Stomach (tissue), 9 donors: ENCODE results near the gene FSTL5. TPM values are rescaled to one million over a fixed set of nuclear protein-coding genes. Genes with fewer than 3 reads are reported as not detected.

Experiments used
- DNase-seq, 2 donors: peaks; one replicate each; pipeline versions ENCODE4 v3.0.0 to v3.0.0-alpha.2; 2013 to 2019
- H3K27ac ChIP-seq, 5 donors: fragments of 200-600 bp in 4 of 5; sonication (generic) in 4 of 5; one replicate each; pipeline ENCODE4 v1.5.1; 2013 to 2019; ENCODE audit warnings: mild to moderate bottlenecking in 1 of 5, moderate library complexity in 1 of 5
- H3K27me3 ChIP-seq, 3 donors: fragments of 200-600 bp; sonication (generic); one replicate each; pipeline ENCODE4 v1.5.1; 2017 to 2019; ENCODE audit warnings: mixed run types in 1 of 3
- H3K36me3 ChIP-seq, 4 donors: fragments of 200-600 bp; sonication (generic); 1 replicate in 3 of 4; 2 replicates in 1 of 4; pipeline ENCODE4 v1.5.1; 2016 to 2019
- H3K4me1 ChIP-seq, 4 donors: fragments of 200-600 bp; sonication (generic); one replicate each; pipeline ENCODE4 v1.5.1; 2016 to 2019
- H3K4me3 ChIP-seq, 4 donors: fragments of 200-600 bp; sonication (generic) in 3 of 4; one replicate each; pipeline ENCODE4 v1.5.1; 2016 to 2019; ENCODE audit warnings: mild to moderate bottlenecking in 1 of 4
- H3K9me3 ChIP-seq, 4 donors: fragments of 200-600 bp; sonication (generic); one replicate each; pipeline ENCODE4 v1.5.1; 2016 to 2019
- CTCF ChIP-seq, 7 experiments: fragments of 450-650 bp in 4 of 7; fragments of 200-600 bp in 3 of 7; sonication (generic) in 3 of 7; IDR thresholded peaks; one replicate each; pipeline ENCODE4 v1.5.1; 2016 to 2019; ENCODE audit warnings: antibody characterized with exemption in 7 of 7, control low read depth in 2 of 7, mild to moderate bottlenecking in 1 of 7
- EP300 ChIP-seq: sonication (generic); formaldehyde crosslinking; IDR thresholded peaks from one replicate; pipeline ENCODE4 v1.6.1; 2017; ENCODE audit warnings: antibody characterized with exemption
- POLR2A ChIP-seq, 4 donors: fragments of 450-650 bp; IDR thresholded peaks; one replicate each; pipeline ENCODE4 v1.6.1; 2016; ENCODE audit warnings: antibody characterized with exemption in 4 of 4, control low read depth in 2 of 4, mild to moderate bottlenecking in 1 of 4, moderate library complexity in 1 of 4
- POLR2AphosphoS5 ChIP-seq, 3 donors: sonication (generic); formaldehyde crosslinking; IDR thresholded peaks; one replicate each; pipeline ENCODE4 v1.6.1; 2016; ENCODE audit warnings: antibody characterized with exemption in 3 of 3
- WGBS, 5 donors: extraction: QIAGEN DNeasy Blood & Tissue Kit in 3 of 5; methylation state at CpG; one replicate each; pipeline versions ENCODE4 v1.1.5 to v1.1.7; 2013 to 2018; 5-methylcytosine and 5-hydroxymethylcytosine counted together
- intact Hi-C: fragments of 100-400 bp; cut with DNase I; formaldehyde crosslinking; loops from one replicate; pipeline ENCODE4 v1.15.1; 2023; ENCODE audit warnings: low total_unique reads
- polyA plus RNA-seq, 3 donors: library from polyadenylated mRNA; stranded (reverse); fragments of 200-250 nt; gene quantifications; one replicate each; pipeline ENCODE4 v1.2.3, GENCODE V29; 2013
- total RNA-seq, 5 donors: library from RNA; depleted of rRNA; stranded (reverse); fragments of >200 nt; gene quantifications; one replicate each; pipeline versions ENCODE4 v1.1.0 to v1.2.3, GENCODE V29; 2014 to 2016
- donor health status: healthy with polysubstance abuse.
- donor health status: Bipolar disorder and iron deficiency.
- donor health status: healthy.

Gene FSTL5
- total and polyA plus RNA-seq, 8 donors: 4.6 TPM; not detected in 7

DNA sequence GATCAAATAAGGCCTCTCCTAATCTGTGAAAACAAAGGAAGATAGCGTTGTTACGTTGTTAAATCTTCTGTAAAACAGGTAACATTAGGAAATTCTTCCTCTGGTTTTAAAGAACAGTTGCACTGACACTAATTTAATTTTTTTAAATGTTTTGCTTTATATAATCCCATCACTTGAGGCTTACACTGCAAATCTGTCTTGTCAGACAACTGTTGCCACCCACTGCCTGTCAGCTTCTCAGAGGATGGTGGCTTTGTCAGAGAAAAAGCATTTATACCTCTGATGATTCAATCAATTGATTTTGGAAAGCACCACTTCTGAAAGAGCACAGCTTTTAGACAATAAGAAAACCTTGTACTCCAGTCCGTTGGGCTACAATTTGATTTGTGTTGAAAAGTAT is 799.1 kb downstream of the FSTL5 start:
- no peaks in the 10 kb centered on the region for H3K27me3 ChIP-seq
- no peak for DNase-seq
- no peaks in the 10 kb centered on the region for H3K9me3 ChIP-seq
- no peaks in the 10 kb centered on the region for H3K36me3 ChIP-seq
- intact Hi-C loops: no loop called here
- H3K4me1 ChIP-seq: no peaks in the 10 kb centered on the region
- H3K4me3 ChIP-seq: no peak overlapping the region
- TF ChIP-seq CTCF (IDR thresholded peaks at IDR 0.05) (no peak), EP300 (no peak), POLR2AphosphoS5 (IDR thresholded peaks at IDR 0.05) (no peak), POLR2A (IDR thresholded peaks at IDR 0.05) (no peak)
- no peak overlapping the region for H3K27ac ChIP-seq
- WGBS, 5 donors: 51 to 65% (median 52%) methylated on average over 3 of the region's 3 CpGs

DNA sequence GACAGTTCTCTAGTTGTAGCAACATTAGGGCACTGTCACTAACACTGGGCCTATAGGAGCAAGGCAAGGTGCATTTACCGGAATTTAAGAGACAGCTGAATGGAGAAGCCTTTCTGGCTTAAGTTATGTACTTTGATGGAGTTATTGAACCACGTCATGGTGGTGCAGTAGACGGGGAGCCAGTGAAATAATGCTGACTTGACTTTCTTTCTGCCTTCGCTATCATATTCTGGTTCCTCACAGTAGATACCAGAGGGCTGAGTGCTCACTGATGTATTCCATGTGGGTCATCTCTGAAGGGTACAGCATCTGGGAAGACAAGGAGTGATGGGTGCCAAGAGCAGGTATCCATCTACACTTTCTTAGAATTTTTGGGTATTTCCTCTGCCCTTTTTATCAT is 802.8 kb downstream of the FSTL5 start:
- intact Hi-C loops: no loop called here
- H3K4me1 ChIP-seq: no peaks in the 10 kb centered on the region
- 69 to 93% (median 83%) methylated on average over 4 of the region's 4 CpGs for WGBS, 5 donors
- no peaks in the 10 kb centered on the region for H3K9me3 ChIP-seq
- no peaks in the 10 kb centered on the region for H3K36me3 ChIP-seq
- no peaks in the 10 kb centered on the region for H3K27me3 ChIP-seq
- H3K4me3 ChIP-seq: no peak overlapping the region
- no peak overlapping the region for H3K27ac ChIP-seq
- no peak for DNase-seq
- TF ChIP-seq EP300 (no peak), POLR2A (IDR thresholded peaks at IDR 0.05) (no peak), POLR2AphosphoS5 (IDR thresholded peaks at IDR 0.05) (no peak), CTCF (IDR thresholded peaks at IDR 0.05) (no peak)

- Histone ChIP-seq H3K9me3 (no peaks in the 10 kb centered on the region), H3K27me3 (no peaks in the 10 kb centered on the region), H3K4me3 (no peak overlapping the region), H3K4me1 (no peaks in the 10 kb centered on the region), H3K27ac (no peak overlapping the region), H3K36me3 (no peaks in the 10 kb centered on the region)
- TF ChIP-seq POLR2AphosphoS5 (IDR thresholded peaks at IDR 0.05): no peak
- no peak for TF ChIP-seq CTCF (IDR thresholded peaks at IDR 0.05)
- TF ChIP-seq EP300: no peak
- no peak for TF ChIP-seq POLR2A (IDR thresholded peaks at IDR 0.05)
- intact Hi-C loops: no loop called here
- 81 to 93% (median 87%) methylated on average over 2 of the region's 2 CpGs for WGBS, 5 donors
- no peak for DNase-seq
Measured at GRCh38 chr4:161359491-161359890, 804.3 kb downstream of the FSTL5 start.

DNA sequence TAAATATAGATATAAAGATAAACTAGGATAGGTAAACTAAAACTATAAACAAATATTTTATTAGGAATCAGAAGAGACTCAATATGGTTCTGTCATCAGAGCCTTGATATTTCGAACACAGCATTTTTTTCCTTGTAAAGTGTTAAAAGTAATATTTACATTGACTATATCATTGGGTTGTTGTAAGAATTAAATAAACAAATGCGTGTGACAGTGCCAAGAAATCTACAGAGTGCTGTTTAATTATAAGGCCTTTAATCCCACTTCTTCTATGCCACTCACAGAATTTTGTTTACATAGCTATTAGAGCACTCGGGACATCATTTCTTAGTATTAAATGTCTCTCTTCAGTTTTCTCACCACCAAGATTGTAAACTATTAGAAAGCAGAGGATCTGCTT is 807.4 kb downstream of the FSTL5 start:
- no peaks in the 10 kb centered on the region for H3K4me1 ChIP-seq
- no peaks in the 10 kb centered on the region for H3K9me3 ChIP-seq
- no peak overlapping the region for H3K4me3 ChIP-seq
- H3K36me3 ChIP-seq: no peaks in the 10 kb centered on the region
- 35 to 46% (median 42%) methylated on average over 3 of the region's 3 CpGs for WGBS, 5 donors
- intact Hi-C loops: no loop called here
- no peak for DNase-seq
- no peak overlapping the region for H3K27ac ChIP-seq
- no peaks in the 10 kb centered on the region for H3K27me3 ChIP-seq
- TF ChIP-seq POLR2AphosphoS5 (IDR thresholded peaks at IDR 0.05): no peak
- no peak for TF ChIP-seq POLR2A (IDR thresholded peaks at IDR 0.05)
- no peak for TF ChIP-seq CTCF (IDR thresholded peaks at IDR 0.05)
- TF ChIP-seq EP300: no peak
